ENCODE results near the gene TPSB2. TPM values are rescaled to one million over a fixed set of nuclear protein-coding genes. Genes with fewer than 3 reads are reported as not detected.
"Not testable (repeated sequence)": the region's sequence is repeated elsewhere in the genome, so short reads cannot be mapped to it uniquely, and the experiment has no call there.

Gene TPSB2
- total RNA-seq, result not detected

- not testable (repeated sequence) for DNase-seq
These were observed at the start of gene TPSB2 for GRCh38 chr16:1230084-1230470. Gene TPSB2 (minus strand): TSS chr16:1230184. CDS start chr16:1229951, 233 bp downstream.

GRCh38 chr16:1279081-1279944, 49.3 kb upstream of the TPSB2 start:
- no peak for DNase-seq

- DNase-seq, result no peak
These were observed 48.5 kb upstream of the TPSB2 start for GRCh38 chr16:1278477-1278876.

GRCh38 chr16:1277617-1278282, 47.8 kb upstream of the TPSB2 start:
- no peak for DNase-seq

GRCh38 chr16:1277151-1277598, 47.2 kb upstream of the TPSB2 start:
- DNase-seq, result no peak

GRCh38 chr16:1276580-1276878, 46.5 kb upstream of the TPSB2 start:
- no peak for DNase-seq

GRCh38 chr16:1275791-1276579, 46.0 kb upstream of the TPSB2 start:
- DNase-seq, result no peak

GRCh38 chr16:1274767-1275166, 44.8 kb upstream of the TPSB2 start:
- DNase-seq, result no peak

- no peak for DNase-seq
These were observed 43.8 kb upstream of the TPSB2 start for GRCh38 chr16:1273816-1274215.

GRCh38 chr16:1272453-1273198, 42.6 kb upstream of the TPSB2 start:
- DNase-seq, result no peak

- DNase-seq, result not testable (repeated sequence)
These were observed 41.9 kb upstream of the TPSB2 start for GRCh38 chr16:1271724-1272413.

GRCh38 chr16:1271380-1271723, 41.4 kb upstream of the TPSB2 start:
- DNase-seq, result no peak

GRCh38 chr16:1269418-1269817, 39.4 kb upstream of the TPSB2 start:
- DNase-seq, result not testable (repeated sequence)

GRCh38 chr16:1265826-1266225, 35.8 kb upstream of the TPSB2 start:
- DNase-seq, result no peak

- DNase-seq, result no peak
These were observed 35.2 kb upstream of the TPSB2 start for GRCh38 chr16:1265090-1265630.

GRCh38 chr16:1264345-1265089, 34.5 kb upstream of the TPSB2 start:
- no peak for DNase-seq

- no peak for DNase-seq
These were observed 33.8 kb upstream of the TPSB2 start for GRCh38 chr16:1263591-1264344.

GRCh38 chr16:1262846-1263221, 32.9 kb upstream of the TPSB2 start:
- DNase-seq, result no peak

GRCh38 chr16:1262210-1262845, 32.3 kb upstream of the TPSB2 start:
- no peak for DNase-seq
